D721Med (cell line): ENCODE results near the gene ATP1A2.

Source experiments
- DNase-seq: peaks from one replicate; pipeline ENCODE4 v3.0.0; 2011; ENCODE audit warnings: low spot score; ENCODE audit not compliant: insufficient read length
- FAIRE-seq: peaks from 2 replicates; lab custom pipeline; 2011; peaks lifted over from hg19 to GRCh38; lab: Jason Lieb, UNC
- TF ChIP-seq, protein P1 (sequence below): IDR thresholded peaks from 2 replicates; pipeline ENCODE4 v1.5.1; 2012; ENCODE audit warnings: mild to moderate bottlenecking, control low read depth; ENCODE audit not compliant: insufficient read depth; ENCODE audit errors: missing control alignments

Gene ATP1A2

DNA sequence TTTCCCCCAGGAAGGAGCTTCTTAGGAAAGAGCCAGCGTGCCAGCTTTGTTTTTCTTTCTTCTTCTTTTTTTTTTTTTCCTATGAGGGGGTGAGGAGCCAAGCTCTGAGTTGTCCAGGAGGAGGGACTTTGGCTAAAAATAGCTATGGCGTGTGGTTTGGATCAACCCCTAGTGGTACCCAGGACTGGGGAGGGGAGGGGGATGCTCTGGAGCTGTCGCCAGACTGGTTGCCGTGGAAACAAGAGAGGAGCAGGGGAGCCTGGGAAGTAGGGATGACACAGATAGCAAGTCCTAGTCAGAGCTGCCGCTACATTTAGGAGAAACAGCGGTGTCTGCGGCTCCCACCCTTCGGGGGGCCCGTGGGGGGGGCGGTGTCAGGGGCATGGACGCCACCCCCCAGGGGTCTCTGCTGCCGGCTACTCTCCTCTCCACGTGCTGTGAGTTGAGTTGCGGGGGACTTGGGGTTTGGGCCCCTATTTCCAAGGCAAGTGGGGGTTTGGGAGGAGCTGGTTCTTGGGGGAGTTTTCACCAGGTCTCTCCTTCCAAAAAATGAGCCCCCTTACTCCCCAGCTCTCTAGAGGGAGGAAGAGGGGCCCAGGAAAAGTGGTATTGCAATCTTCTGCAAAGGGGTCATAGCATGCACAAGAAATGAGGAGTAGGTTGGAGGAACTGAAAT, 34.2 kb upstream of the ATP1A2 start, which contains the start of gene KCNJ9:
Gene KCNJ9 (plus strand): TSS at position 278 of the 676 bp plus-strand sequence. CDS start 2,493 bp downstream, outside the sequence.
- FAIRE-seq: no peak
- no peak for DNase-seq
- TF ChIP-seq, protein P1, sequence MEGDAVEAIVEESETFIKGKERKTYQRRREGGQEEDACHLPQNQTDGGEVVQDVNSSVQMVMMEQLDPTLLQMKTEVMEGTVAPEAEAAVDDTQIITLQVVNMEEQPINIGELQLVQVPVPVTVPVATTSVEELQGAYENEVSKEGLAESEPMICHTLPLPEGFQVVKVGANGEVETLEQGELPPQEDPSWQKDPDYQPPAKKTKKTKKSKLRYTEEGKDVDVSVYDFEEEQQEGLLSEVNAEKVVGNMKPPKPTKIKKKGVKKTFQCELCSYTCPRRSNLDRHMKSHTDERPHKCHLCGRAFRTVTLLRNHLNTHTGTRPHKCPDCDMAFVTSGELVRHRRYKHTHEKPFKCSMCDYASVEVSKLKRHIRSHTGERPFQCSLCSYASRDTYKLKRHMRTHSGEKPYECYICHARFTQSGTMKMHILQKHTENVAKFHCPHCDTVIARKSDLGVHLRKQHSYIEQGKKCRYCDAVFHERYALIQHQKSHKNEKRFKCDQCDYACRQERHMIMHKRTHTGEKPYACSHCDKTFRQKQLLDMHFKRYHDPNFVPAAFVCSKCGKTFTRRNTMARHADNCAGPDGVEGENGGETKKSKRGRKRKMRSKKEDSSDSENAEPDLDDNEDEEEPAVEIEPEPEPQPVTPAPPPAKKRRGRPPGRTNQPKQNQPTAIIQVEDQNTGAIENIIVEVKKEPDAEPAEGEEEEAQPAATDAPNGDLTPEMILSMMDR: no peak

DNA sequence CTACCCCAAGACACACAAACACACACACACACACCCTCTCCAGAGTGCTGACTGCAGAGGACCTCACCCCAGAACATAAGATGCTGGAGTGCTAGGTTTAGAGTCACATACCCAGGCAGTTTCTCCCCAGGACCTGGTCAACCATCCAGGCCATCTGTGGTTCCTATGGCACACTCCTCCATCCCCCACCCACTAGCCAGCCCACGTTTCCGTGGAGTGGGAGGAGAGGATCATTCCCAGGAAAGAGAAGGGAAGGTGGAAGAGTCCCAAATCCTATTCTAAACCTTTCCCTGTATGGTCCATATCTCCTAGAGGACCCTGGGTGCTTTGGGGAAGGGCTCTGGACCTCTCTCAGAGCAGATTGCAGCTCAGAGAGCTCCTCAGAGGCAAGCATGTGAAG, 33.1 kb upstream of the ATP1A2 start:
- FAIRE-seq (no peak), DNase-seq (no peak)
- TF ChIP-seq, protein P1: no peak

DNA sequence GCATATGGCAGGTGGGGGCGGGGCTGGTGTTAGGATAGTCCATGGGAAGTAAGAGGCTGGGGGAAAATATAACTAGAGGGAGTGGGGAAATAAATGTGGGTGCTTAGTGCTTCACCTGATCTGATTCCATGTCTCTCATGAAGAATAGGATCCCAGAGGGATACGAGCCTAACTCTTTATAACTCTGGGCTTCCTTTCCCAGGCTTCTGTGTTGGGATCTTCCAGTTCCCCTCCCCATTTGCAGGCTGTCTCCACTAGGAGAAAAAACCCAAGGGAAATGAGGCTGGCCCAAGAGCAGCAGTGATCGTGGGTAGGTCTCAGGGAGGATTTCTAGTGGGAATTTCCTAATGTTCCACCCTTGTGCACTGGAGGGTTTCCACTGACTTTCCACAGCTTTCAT, 32.6 kb upstream of the ATP1A2 start:
- FAIRE-seq (no peak), DNase-seq (no peak)
- TF ChIP-seq, protein P1: no peak

DNA sequence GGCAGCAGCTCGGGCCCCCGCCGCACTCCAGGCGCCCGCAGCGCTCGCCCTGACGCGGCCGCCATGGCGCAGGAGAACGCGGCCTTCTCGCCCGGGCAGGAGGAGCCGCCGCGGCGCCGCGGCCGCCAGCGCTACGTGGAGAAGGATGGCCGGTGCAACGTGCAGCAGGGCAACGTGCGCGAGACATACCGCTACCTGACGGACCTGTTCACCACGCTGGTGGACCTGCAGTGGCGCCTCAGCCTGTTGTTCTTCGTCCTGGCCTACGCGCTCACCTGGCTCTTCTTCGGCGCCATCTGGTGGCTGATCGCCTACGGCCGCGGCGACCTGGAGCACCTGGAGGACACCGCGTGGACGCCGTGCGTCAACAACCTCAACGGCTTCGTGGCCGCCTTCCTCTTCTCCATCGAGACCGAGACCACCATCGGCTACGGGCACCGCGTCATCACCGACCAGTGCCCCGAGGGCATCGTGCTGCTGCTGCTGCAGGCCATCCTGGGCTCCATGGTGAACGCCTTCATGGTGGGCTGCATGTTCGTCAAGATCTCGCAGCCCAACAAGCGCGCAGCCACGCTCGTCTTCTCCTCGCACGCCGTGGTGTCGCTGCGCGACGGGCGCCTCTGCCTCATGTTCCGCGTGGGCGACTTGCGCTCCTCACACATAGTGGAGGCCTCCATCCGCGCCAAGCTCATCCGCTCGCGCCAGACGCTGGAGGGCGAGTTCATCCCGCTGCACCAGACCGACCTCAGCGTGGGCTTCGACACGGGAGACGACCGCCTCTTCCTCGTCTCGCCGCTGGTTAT, 31.4 kb upstream of the ATP1A2 start:
- DNase-seq (peak; percentile 74), FAIRE-seq (no peak)
- TF ChIP-seq, protein P1: peak; percentile 72

DNA sequence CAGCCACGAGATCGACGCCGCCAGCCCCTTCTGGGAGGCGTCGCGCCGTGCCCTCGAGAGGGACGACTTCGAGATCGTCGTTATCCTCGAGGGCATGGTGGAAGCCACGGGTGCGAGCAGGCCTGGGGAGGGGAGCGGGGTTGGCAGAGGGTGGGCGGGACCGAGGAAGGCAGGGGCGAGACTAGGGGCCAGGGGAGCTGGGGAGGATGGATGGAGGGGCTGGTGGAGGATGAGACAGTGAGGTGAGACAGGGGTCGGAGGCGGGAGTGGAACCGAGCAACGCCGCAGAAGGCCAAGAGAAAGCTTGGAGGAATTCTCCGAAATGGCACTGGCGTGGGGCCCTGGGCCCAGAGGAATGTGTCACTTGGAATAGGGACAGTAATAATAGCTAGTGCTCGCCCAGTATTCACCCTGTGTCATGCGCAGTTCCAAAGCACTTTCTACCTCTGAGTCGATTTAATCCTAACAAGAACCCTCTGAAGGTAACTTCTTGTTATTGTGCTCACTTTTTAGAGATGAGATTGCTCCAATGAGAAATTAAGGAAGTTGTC, 30.7 kb upstream of the ATP1A2 start:
- FAIRE-seq: no peak
- no peak for DNase-seq
- TF ChIP-seq, protein P1: no peak

DNA sequence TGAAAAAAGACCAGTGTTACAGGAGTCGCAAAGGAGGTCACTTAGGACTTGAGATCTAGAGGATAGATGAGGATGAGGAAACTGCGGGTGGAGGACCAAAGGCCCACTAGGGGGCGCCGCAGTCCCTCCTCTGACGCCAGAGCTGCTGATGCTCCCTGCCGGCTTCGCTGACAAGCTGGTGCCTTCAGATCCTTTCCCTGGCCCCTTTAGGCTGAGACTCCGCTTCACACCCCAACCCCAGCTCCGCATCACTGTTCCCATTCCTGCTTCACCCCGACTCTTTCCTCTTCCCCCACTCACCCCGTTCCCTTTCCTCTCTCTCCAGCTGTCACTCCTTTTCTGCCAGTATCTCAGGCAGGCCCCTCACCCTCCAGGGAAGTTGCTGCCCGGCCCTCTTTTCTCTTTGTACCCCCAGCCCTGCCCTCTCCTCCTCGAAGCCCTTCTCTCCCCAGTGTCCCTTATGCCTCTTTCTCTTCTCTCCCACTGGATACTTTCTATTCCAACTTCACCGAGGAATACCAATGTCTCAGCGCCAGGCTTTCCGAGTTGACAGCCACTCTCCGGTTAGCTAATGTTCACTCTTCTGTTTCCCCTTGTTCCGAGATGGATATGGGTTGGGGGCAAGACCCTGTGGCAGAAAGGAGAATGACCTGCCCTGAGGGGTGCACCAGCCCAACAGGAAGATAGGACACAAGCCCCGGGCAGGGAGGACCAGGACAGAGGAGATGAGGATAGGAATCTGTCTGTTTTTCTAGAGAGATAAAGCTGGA, 29.7 kb upstream of the ATP1A2 start:
- FAIRE-seq: no peak
- TF ChIP-seq, protein P1: peak; percentile 95
- DNase-seq: peak; percentile 99
